Duodenal mucosa (tissue), 2 donors: ENCODE measurements around the gene UNC5B.

Experiments used
- H3K27ac ChIP-seq: one replicate; pipeline ENCODE4 v1.7.0; 2013; ENCODE audit warnings: low read depth, low read length
- H3K27me3 ChIP-seq, 2 donors: one replicate each; pipeline ENCODE4 v1.7.0; 2013; ENCODE audit warnings: low read length in 2 of 2, control low read depth in 1 of 2; ENCODE audit not compliant: insufficient read depth in 2 of 2, control insufficient read depth in 1 of 2
- H3K36me3 ChIP-seq, 2 donors: one replicate each; pipeline ENCODE4 v1.7.0; 2013; ENCODE audit warnings: low read length in 2 of 2, control low read depth in 1 of 2; ENCODE audit not compliant: insufficient read depth in 2 of 2, control insufficient read depth in 1 of 2
- H3K4me1 ChIP-seq, 2 donors: one replicate each; pipeline ENCODE4 v1.7.0; 2013; ENCODE audit warnings: low read length in 2 of 2, control low read depth in 1 of 2; ENCODE audit not compliant: insufficient read depth in 2 of 2, control insufficient read depth in 1 of 2
- H3K4me3 ChIP-seq, 2 donors: one replicate each; pipeline ENCODE4 v1.7.0; 2013; ENCODE audit warnings: low read length in 2 of 2, low read depth in 1 of 2
- H3K9ac ChIP-seq, 2 donors: one replicate each; pipeline ENCODE4 v1.7.0; 2013; ENCODE audit warnings: low read length in 2 of 2, low read depth in 1 of 2
- H3K9me3 ChIP-seq, 2 donors: one replicate each; pipeline ENCODE4 v1.7.0; 2013; ENCODE audit warnings: low read length in 2 of 2, control low read depth in 1 of 2; ENCODE audit not compliant: control insufficient read depth in 1 of 2

UNC5B gene

DNA sequence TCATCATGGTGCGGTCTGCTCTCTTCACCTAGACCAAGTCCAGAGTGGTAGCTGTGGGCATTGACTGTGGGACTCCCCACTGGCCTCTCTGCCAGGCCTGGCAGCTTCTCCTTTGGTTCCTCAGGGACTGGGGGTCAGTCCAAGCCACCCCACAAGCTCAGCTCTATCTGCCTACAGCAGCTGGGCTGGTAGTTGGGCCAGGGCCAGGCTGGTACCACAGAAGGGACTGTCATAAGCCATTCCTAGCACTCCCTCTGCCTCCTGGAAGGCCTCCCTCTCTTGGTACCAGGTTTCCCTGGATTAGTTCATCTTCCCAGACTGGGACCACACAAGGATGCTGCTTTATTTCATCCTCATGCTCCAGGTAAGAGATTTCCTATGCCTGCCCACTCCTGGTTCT is 24.2 kb upstream of the UNC5B start:
- Histone ChIP-seq H3K27ac (no peak overlapping the region), H3K4me1 (no peaks in the 10 kb centered on the region), H3K9me3 (no peaks in the 10 kb centered on the region), H3K9ac (no peak overlapping the region), H3K4me3 (no peak overlapping the region), H3K27me3 (no peaks in the 10 kb centered on the region), H3K36me3 (no peaks in the 10 kb centered on the region)

GRCh38 chr10:71191019-71191418 is 21.4 kb upstream of the UNC5B start:
- Histone ChIP-seq H3K27me3 (peaks cover 0 to 3% of the 10 kb centered on the region in 2 donors), H3K36me3 (no peaks in the 10 kb centered on the region), H3K9ac (no peak overlapping the region), H3K4me3 (no peak overlapping the region), H3K27ac (no peak overlapping the region), H3K4me1 (no peaks in the 10 kb centered on the region), H3K9me3 (no peaks in the 10 kb centered on the region)

- Histone ChIP-seq H3K27me3 (peaks cover 0 to 3% of the 10 kb centered on the region in 2 donors), H3K9me3 (no peaks in the 10 kb centered on the region), H3K9ac (no peak overlapping the region), H3K36me3 (no peaks in the 10 kb centered on the region), H3K4me3 (no peak overlapping the region), H3K27ac (no peak overlapping the region), H3K4me1 (no peaks in the 10 kb centered on the region)
Measured at GRCh38 chr10:71191551-71192076, 20.8 kb upstream of the UNC5B start.

GRCh38 chr10:71193516-71193915 is 18.9 kb upstream of the UNC5B start:
- no peak overlapping the region for H3K27ac ChIP-seq
- H3K9ac ChIP-seq = no peak overlapping the region
- H3K4me3 ChIP-seq = no peak overlapping the region
- peaks cover 0 to 3% of the 10 kb centered on the region in 2 donors for H3K27me3 ChIP-seq
- no peaks in the 10 kb centered on the region for H3K4me1 ChIP-seq
- H3K36me3 ChIP-seq = no peaks in the 10 kb centered on the region
- H3K9me3 ChIP-seq = peaks cover 6 to 11% of the 10 kb centered on the region in 2 donors

- Histone ChIP-seq H3K9ac (no peak overlapping the region), H3K4me3 (no peak overlapping the region), H3K36me3 (no peaks in the 10 kb centered on the region), H3K4me1 (no peaks in the 10 kb centered on the region), H3K9me3 (peaks cover 12 to 15% of the 10 kb centered on the region in 2 donors), H3K27me3 (peaks cover 0 to 3% of the 10 kb centered on the region in 2 donors), H3K27ac (no peak overlapping the region)
Measured at GRCh38 chr10:71197955-71198354, 14.4 kb upstream of the UNC5B start.

DNA sequence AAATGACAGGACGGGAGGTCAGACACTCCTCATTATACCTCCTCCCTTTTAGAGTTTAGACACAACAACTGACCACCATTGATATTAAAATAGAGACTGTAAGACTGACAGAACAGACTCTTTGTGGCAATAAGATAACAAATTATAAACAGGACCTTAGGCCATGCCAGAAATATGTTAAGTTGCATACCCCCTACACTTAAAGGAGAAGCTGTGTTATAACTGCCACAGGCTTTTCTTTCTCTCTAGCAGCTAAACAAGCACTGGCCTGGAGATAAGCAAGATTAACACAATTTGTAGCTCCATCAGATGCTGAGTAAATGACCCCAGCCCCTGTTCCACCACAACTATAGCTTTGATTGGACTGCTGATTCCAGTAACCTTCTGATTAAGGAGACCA is 10.5 kb upstream of the UNC5B start:
- Histone ChIP-seq H3K4me1 (no peaks in the 10 kb centered on the region), H3K36me3 (no peaks in the 10 kb centered on the region), H3K27me3 (peaks cover 0 to 13% of the 10 kb centered on the region in 2 donors), H3K4me3 (no peak overlapping the region), H3K9ac (no peak overlapping the region), H3K9me3 (peaks cover 12 to 15% of the 10 kb centered on the region in 2 donors), H3K27ac (no peak overlapping the region)

- Histone ChIP-seq H3K36me3 (no peaks in the 10 kb centered on the region), H3K9ac (no peak overlapping the region), H3K4me1 (no peaks in the 10 kb centered on the region), H3K27ac (no peak overlapping the region), H3K4me3 (no peak overlapping the region), H3K27me3 (peaks cover 0 to 15% of the 10 kb centered on the region in 2 donors), H3K9me3 (peaks cover 10% of the 10 kb centered on the region in 2 donors)
Measured at GRCh38 chr10:71202314-71202713, 10.1 kb upstream of the UNC5B start.

- Histone ChIP-seq H3K4me1 (no peaks in the 10 kb centered on the region), H3K27me3 (peaks cover 0 to 15% of the 10 kb centered on the region in 2 donors), H3K27ac (no peak overlapping the region), H3K9ac (no peak overlapping the region), H3K4me3 (no peak overlapping the region), H3K9me3 (peaks cover 8% of the 10 kb centered on the region in 2 donors), H3K36me3 (no peaks in the 10 kb centered on the region)
Measured at GRCh38 chr10:71203124-71203523, 9.2 kb upstream of the UNC5B start.

GRCh38 chr10:71203716-71204115 is 8.7 kb upstream of the UNC5B start:
- Histone ChIP-seq H3K9me3 (peaks cover 2 to 3% of the 10 kb centered on the region in 2 donors), H3K27me3 (peaks cover 0 to 15% of the 10 kb centered on the region in 2 donors), H3K36me3 (no peaks in the 10 kb centered on the region), H3K27ac (no peak overlapping the region), H3K4me1 (no peaks in the 10 kb centered on the region), H3K4me3 (no peak overlapping the region), H3K9ac (no peak overlapping the region)

DNA sequence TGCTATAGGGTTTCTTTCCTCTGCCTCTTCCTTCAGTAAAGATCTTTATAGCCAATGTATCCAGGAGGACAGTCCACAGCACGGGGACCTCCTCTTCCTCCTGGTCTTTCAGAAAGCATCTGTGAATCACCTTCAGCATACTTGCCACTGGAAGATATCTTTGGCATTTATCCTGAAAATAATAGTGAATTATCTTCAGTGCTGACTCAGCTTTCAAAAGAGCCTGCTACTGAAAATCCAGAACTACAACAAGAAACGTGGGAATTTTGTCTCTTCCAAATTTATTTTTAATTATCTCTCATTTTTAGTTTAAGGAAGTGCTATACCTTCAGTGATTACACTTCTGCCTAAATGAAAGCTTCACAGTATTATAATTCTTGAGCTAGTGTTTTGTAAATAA is 7.6 kb upstream of the UNC5B start:
- no peaks in the 10 kb centered on the region for H3K9me3 ChIP-seq
- no peak overlapping the region for H3K9ac ChIP-seq
- H3K36me3 ChIP-seq = no peaks in the 10 kb centered on the region
- H3K27ac ChIP-seq = no peak overlapping the region
- no peak overlapping the region for H3K4me3 ChIP-seq
- peaks cover 6 to 19% of the 10 kb centered on the region in 2 donors for H3K27me3 ChIP-seq
- H3K4me1 ChIP-seq = peaks cover 0 to 3% of the 10 kb centered on the region in 2 donors

DNA sequence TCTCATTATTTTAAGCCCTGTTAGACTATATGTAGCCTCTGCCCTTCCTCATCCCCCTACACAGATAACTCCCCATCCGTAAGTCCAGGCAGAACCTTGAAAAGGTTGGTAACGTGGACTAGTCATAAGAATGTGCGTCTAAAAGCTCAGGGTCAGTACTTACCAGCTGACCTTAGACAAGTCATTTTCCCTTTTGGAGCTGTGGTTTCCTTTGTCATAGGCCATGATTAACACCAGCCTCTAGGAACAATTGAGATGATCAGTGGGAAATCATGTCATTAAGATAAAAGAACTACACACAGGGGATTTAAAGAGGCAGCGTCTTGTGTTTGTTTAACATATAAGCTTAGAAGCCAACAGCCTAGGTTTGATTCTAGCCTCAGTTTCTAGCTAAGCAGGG is 6.9 kb upstream of the UNC5B start:
- Histone ChIP-seq H3K9ac (no peak overlapping the region), H3K36me3 (no peaks in the 10 kb centered on the region), H3K27me3 (peaks cover 13 to 26% of the 10 kb centered on the region in 2 donors), H3K27ac (no peak overlapping the region), H3K4me3 (no peak overlapping the region), H3K9me3 (no peaks in the 10 kb centered on the region), H3K4me1 (peaks cover 0 to 3% of the 10 kb centered on the region in 2 donors)
